Panc1 (cell line): Measurements from ENCODE around the gene PCSK2. TPM values are rescaled to one million over a fixed set of nuclear protein-coding genes. Genes with fewer than 3 reads are reported as not detected.

Experiments used
- ATAC-seq: fragments of 200-7000 bp; cut with Tn5 transposase; 2 replicates; pipeline ENCODE4 v1.9.1; 2020; ENCODE audit warnings: mild to moderate bottlenecking, moderate library complexity
- BruUV-seq: library from RNA; stranded (reverse); fragments of 400-500 nt; replicated peaks from 2 replicates; lab custom pipeline; 2021; lab: Mats Ljungman, UMichigan
- CTCF ChIA-PET: fragments of 300-600 bp; sonication (Branson Sonifier 250); formaldehyde crosslinking; loops from one replicate; lab custom pipeline; 2022; ENCODE audit warnings: antibody characterized with exemption; lab: Charles Lee
- POLR2A ChIA-PET: fragments of 300-600 bp; sonication (Branson Sonifier 250); formaldehyde crosslinking; loops from one replicate; lab custom pipeline; 2022; ENCODE audit warnings: antibody characterized with exemption; lab: Charles Lee
- DNase-seq: peaks from one replicate; pipeline ENCODE4 v3.0.0-alpha.2; 2010; ENCODE audit warnings: low read depth, low spot score
- H3K27ac ChIP-seq: 2 replicates; pipeline ENCODE4 v1.5.1; 2011; ENCODE audit warnings: mild to moderate bottlenecking, low read length, inconsistent platforms
- H3K27me3 ChIP-seq: fragments of 200-500 bp; sonication (Bioruptor generic); 2 replicates; pipeline ENCODE4 v1.6.0; 2014; ENCODE audit warnings: low read length, inconsistent platforms; ENCODE audit not compliant: control insufficient read depth, insufficient read depth
- H3K36me3 ChIP-seq: fragments of 200-500 bp; sonication (Bioruptor generic); 2 replicates; pipeline ENCODE4 v1.5.1; 2014; ENCODE audit warnings: inconsistent platforms, mild to moderate bottlenecking, low read length, moderate library complexity; ENCODE audit not compliant: control insufficient read depth, insufficient read depth
- H3K4me1 ChIP-seq: 2 replicates; pipeline ENCODE4 v1.5.1; 2011; ENCODE audit warnings: inconsistent platforms, mild to moderate bottlenecking, low read length, moderate library complexity; ENCODE audit not compliant: control insufficient read depth, insufficient read depth
- H3K4me3 ChIP-seq, 2 experiments: 2 replicates each; pipeline ENCODE4 v1.5.1; 2011 to 2012; ENCODE audit warnings: low read depth in 2 of 2, low read length in 2 of 2, mild to moderate bottlenecking in 2 of 2, inconsistent platforms in 1 of 2, moderate library complexity in 1 of 2
- H3K9me3 ChIP-seq: fragments of 200-500 bp; sonication (Bioruptor generic); 2 replicates; pipeline ENCODE4 v1.5.1; 2014; ENCODE audit warnings: low read depth, mild to moderate bottlenecking, inconsistent platforms, low read length, moderate library complexity; ENCODE audit not compliant: control insufficient read depth, insufficient read depth
- POLR2AphosphoS5 ChIP-seq: IDR thresholded peaks from 2 replicates; pipeline ENCODE4 v1.6.1; 2012; ENCODE audit warnings: mild to moderate bottlenecking, low read depth, low read length, moderate library complexity
- SIN3A ChIP-seq: IDR thresholded peaks from 2 replicates; pipeline ENCODE4 v1.6.1; 2012; ENCODE audit warnings: low read depth, mild to moderate bottlenecking, low read length, moderate library complexity, borderline replicate concordance; ENCODE audit not compliant: insufficient read depth
- TCF7L2 ChIP-seq: IDR thresholded peaks from 2 replicates; pipeline ENCODE4 v1.6.1; 2011; ENCODE audit warnings: mild to moderate bottlenecking, low read depth, low read length, inconsistent platforms
- in situ Hi-C: cut with HindIII; loops from 2 replicates; pipeline ENCODE4 v1.10.0; 2016; ENCODE audit warnings: low sequenced_read_pairs, low pct_unique_long_range_greater_than_20kb
- intact Hi-C: fragments of 100-400 bp; cut with micrococcal nuclease; formaldehyde crosslinking; loops from one replicate; pipeline ENCODE4 v1.10.0; 2022; ENCODE audit not compliant: unreplicated experiment
- total RNA-seq: library from RNA; stranded (reverse); gene quantifications from one replicate; pipeline ENCODE4 v1.2.1, GENCODE V29; 2021; ENCODE audit not compliant: unreplicated experiment
- TF ChIP-seq, protein P1 (sequence below), 2 experiments: IDR thresholded peaks; 2 replicates each; pipeline ENCODE4 v1.6.1; 2011 to 2012; ENCODE audit warnings: low read depth in 2 of 2, control low read depth in 1 of 2, low read length in 1 of 2, mild to moderate bottlenecking in 1 of 2, moderate library complexity in 1 of 2; ENCODE audit not compliant: insufficient read depth in 1 of 2
- TF ChIP-seq, protein P2 (sequence below): fragments of 450-650 bp; IDR thresholded peaks from 2 replicates; pipeline ENCODE4 v1.5.1; 2017; ENCODE audit warnings: mild to moderate bottlenecking

PCSK2 gene
- total RNA-seq, 1 experiment from 2014 or later = not detected

DNA sequence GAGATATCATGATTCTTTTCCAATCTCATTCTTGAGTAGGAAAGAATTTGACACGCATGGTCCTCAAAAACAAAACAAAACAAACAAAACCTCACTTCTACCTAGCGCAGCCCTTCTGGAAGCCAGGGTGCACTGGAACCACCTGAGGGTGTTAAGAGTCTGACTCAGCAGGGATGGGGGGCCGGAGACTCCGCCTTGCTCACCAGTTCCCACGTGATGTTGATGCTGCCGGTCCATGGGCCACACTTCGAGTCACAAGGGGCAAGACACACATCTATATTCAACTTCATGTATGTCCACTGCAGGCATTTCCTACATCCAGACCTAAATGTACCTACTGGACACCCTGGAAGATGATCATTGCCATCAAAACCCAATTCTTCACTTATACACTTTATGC, 274.0 kb downstream of the PCSK2 start:
- ATAC-seq (no peak), DNase-seq (no peak)
- ChIA-PET POLR2A (no interaction called here), CTCF (no interaction called here)
- H3K27me3 ChIP-seq = no peaks in the 10 kb centered on the region
- H3K27ac ChIP-seq = no peak overlapping the region
- H3K9me3 ChIP-seq = no peaks in the 10 kb centered on the region
- no peaks in the 10 kb centered on the region for H3K36me3 ChIP-seq
- intact Hi-C loops (loop anchor here (10.0 kb wide), 1 partner anchor 494 kb away; no protein-coding TSS in a partner anchor), in situ Hi-C loops (no loop called here)
- no TSS peak for BruUV-seq
- no peak overlapping the region for H3K4me3 ChIP-seq
- TF ChIP-seq TCF7L2 = no peak
- TF ChIP-seq, protein P1, sequence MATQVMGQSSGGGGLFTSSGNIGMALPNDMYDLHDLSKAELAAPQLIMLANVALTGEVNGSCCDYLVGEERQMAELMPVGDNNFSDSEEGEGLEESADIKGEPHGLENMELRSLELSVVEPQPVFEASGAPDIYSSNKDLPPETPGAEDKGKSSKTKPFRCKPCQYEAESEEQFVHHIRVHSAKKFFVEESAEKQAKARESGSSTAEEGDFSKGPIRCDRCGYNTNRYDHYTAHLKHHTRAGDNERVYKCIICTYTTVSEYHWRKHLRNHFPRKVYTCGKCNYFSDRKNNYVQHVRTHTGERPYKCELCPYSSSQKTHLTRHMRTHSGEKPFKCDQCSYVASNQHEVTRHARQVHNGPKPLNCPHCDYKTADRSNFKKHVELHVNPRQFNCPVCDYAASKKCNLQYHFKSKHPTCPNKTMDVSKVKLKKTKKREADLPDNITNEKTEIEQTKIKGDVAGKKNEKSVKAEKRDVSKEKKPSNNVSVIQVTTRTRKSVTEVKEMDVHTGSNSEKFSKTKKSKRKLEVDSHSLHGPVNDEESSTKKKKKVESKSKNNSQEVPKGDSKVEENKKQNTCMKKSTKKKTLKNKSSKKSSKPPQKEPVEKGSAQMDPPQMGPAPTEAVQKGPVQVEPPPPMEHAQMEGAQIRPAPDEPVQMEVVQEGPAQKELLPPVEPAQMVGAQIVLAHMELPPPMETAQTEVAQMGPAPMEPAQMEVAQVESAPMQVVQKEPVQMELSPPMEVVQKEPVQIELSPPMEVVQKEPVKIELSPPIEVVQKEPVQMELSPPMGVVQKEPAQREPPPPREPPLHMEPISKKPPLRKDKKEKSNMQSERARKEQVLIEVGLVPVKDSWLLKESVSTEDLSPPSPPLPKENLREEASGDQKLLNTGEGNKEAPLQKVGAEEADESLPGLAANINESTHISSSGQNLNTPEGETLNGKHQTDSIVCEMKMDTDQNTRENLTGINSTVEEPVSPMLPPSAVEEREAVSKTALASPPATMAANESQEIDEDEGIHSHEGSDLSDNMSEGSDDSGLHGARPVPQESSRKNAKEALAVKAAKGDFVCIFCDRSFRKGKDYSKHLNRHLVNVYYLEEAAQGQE (IDR thresholded peaks at IDR 0.05; ENCODE audit: insufficient read depth in 1 of 2, low read depth in 2 of 2, low read length in 1 of 2) = no peak
- no peak for TF ChIP-seq SIN3A
- no peak for TF ChIP-seq POLR2AphosphoS5
- TF ChIP-seq, protein P2, sequence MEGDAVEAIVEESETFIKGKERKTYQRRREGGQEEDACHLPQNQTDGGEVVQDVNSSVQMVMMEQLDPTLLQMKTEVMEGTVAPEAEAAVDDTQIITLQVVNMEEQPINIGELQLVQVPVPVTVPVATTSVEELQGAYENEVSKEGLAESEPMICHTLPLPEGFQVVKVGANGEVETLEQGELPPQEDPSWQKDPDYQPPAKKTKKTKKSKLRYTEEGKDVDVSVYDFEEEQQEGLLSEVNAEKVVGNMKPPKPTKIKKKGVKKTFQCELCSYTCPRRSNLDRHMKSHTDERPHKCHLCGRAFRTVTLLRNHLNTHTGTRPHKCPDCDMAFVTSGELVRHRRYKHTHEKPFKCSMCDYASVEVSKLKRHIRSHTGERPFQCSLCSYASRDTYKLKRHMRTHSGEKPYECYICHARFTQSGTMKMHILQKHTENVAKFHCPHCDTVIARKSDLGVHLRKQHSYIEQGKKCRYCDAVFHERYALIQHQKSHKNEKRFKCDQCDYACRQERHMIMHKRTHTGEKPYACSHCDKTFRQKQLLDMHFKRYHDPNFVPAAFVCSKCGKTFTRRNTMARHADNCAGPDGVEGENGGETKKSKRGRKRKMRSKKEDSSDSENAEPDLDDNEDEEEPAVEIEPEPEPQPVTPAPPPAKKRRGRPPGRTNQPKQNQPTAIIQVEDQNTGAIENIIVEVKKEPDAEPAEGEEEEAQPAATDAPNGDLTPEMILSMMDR = no peak
- H3K4me1 ChIP-seq = peaks cover 13% of the 10 kb centered on the region; the same call in 1 of the 2 replicates

DNA sequence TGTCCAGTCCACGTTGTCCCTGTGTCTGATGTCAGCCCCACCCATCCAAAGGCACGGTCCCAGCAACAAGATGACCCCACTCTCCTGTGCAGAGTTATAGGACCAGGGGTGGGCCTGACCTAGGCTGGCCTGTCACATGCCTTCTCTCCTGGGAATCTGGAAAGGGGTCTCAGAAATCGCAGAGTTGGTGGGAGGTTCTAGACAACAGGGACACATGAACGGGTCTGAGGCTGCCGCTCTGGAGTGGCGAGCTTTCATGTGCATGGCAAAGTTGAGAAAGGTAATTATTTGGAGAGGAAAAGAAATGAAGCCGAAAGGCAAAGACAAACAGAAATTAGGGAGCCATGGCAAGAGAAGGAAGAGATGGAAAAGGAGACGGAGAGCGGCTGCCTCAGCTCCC, 274.9 kb downstream of the PCSK2 start:
- Histone ChIP-seq H3K27ac (no peak overlapping the region), H3K4me1 (peaks cover 13% of the 10 kb centered on the region; the same call in 1 of the 2 replicates), H3K36me3 (no peaks in the 10 kb centered on the region), H3K4me3 (no peak overlapping the region), H3K27me3 (no peaks in the 10 kb centered on the region), H3K9me3 (no peaks in the 10 kb centered on the region)
- TF ChIP-seq, protein P2 = no peak
- TF ChIP-seq TCF7L2 = no peak
- no peak for TF ChIP-seq POLR2AphosphoS5
- TF ChIP-seq SIN3A = no peak
- TF ChIP-seq, protein P1 (IDR thresholded peaks at IDR 0.05; ENCODE audit: insufficient read depth in 1 of 2, low read depth in 2 of 2, low read length in 1 of 2) = no peak
- ATAC-seq = no peak
- POLR2A ChIA-PET = no interaction called here
- intact Hi-C loops = loop anchor here (10.0 kb wide), 1 partner anchor 493 kb away; no protein-coding TSS in a partner anchor
- no TSS peak for BruUV-seq
- CTCF ChIA-PET = no interaction called here
- DNase-seq = no peak
- in situ Hi-C loops = no loop called here
